HG03439 (cell line): ENCODE data around the gene GDF10.

Experiments used
- ATAC-seq: cut with Tn5 transposase; IDR thresholded peaks from one replicate; pipeline ENCODE4 v1.9.1; 2021; ENCODE audit warnings: mild to moderate bottlenecking, moderate library complexity; ENCODE audit not compliant: unreplicated experiment

GDF10 gene

DNA sequence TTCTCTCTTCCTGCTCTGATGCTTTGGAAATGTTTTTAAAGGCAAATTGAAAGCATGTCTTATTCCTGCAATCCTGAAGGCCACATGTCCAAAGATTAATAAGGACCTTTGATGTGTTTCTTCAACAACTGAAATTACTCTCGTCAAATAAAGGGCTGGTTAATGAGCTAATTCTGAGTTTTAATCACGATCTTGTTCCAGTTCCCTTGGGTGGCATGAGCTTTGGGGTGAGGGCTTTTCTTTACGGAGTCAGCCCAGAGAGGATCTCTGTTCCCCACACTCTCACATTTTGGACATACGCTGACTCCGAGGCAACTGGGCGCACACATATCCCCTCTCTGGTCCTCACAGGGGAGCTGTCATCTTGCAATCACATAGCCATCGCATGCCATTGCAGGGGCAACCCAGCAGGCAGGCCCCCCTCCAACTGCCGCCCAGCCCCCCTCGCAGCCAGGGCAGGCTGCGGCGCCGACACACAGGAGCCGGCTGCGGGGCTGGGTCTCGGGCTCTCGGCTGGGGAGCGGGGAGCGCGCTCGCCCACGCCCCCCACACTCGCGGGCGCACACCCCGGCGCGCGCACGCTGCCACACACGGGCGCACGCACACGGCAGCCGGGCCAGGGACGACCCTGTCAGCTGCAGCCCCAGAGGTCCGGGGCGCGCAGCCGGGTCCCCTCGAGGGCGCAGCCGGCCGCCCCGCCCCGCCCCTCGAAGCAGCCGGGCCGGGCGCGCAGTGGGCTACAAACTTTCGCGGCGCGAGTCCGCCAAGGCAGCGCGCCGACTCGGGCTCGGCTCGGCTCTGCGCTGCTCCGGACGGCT lies at the start of gene GDF10:
TSS of gene GDF10 (plus strand) at position 587 of the 818 bp plus-strand sequence. CDS start 455 bp downstream, outside the sequence.
- no peak for ATAC-seq

- no peak for ATAC-seq
These were observed 47.8 kb upstream of the GDF10 start for GRCh38 chr10:47252093-47252780.

- no peak for ATAC-seq
These were observed 46.9 kb upstream of the GDF10 start for GRCh38 chr10:47253030-47253637.

DNA sequence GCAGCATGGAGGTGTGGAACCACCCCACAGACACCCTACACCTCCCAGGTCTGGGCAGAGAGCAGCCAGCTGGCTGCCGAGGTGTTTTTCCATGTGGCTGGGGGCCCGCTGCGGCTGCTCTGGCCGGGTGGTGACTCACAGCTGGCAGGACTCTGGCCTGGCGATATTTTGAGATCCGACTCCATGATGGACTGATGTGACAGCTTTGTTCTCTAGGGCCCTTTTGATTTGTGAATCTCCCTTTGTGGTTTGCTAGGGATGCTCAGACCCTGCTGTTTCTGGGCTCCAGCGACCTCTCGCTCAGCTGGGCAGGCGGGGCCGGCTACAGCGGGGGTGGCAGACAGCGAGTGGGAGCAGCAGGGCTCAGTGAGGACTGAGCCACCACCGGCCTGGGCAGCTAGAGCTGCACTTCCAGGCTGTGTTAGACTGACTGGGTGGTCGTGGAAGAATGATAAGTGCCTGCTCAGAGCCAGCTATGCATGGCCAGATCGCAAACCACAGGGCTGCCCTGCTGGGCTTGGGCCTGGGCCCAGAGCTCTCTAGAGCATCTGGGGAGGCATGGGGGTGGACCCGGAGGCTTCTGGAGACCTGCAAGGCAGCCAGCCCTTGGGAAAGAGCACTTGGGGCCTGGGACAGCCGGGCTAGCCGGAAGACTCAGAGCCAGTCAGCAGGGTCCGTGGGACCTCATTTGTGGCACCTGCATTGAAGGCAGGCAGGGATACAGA lies 46.2 kb upstream of the GDF10 start:
- no peak for ATAC-seq

- no peak for ATAC-seq
These were observed 45.4 kb upstream of the GDF10 start for GRCh38 chr10:47254611-47255010.

- ATAC-seq = no peak
These were observed 44.8 kb upstream of the GDF10 start for GRCh38 chr10:47255033-47255813.

GRCh38 chr10:47255866-47256265 lies 44.1 kb upstream of the GDF10 start:
- no peak for ATAC-seq

DNA sequence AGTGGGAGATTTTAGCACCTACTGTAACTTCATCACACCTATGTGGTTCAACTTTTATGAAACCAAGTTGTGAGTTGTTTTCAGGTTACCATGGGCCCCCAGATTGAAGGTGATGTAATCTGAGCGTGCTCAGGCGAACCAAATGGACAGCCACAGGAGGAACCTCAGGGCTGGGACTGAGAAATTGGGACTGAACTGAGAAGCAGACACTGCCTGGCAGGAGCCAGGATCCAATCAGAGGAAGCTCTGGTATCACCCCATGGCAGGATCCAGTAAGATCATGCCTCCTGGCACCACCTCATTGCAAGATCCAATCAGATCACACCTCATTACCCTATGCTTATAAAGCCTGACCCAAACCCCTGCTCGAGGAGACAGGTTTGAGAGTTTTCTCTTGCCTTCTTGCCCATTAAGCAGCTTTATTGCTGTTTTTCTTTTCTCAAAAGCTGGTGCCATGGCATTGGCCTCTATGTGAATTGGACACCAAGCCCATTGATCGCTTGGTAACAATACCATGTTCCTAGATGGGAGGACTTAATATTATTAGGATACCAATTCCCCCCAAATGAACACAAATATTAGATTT lies 43.2 kb upstream of the GDF10 start:
- ATAC-seq = no peak

- ATAC-seq = no peak
These were observed 42.4 kb upstream of the GDF10 start for GRCh38 chr10:47257396-47258120.

- ATAC-seq = no peak
These were observed 41.1 kb upstream of the GDF10 start for GRCh38 chr10:47258921-47259320.

- ATAC-seq = no peak
These were observed 40.5 kb upstream of the GDF10 start for GRCh38 chr10:47259466-47259865.

DNA sequence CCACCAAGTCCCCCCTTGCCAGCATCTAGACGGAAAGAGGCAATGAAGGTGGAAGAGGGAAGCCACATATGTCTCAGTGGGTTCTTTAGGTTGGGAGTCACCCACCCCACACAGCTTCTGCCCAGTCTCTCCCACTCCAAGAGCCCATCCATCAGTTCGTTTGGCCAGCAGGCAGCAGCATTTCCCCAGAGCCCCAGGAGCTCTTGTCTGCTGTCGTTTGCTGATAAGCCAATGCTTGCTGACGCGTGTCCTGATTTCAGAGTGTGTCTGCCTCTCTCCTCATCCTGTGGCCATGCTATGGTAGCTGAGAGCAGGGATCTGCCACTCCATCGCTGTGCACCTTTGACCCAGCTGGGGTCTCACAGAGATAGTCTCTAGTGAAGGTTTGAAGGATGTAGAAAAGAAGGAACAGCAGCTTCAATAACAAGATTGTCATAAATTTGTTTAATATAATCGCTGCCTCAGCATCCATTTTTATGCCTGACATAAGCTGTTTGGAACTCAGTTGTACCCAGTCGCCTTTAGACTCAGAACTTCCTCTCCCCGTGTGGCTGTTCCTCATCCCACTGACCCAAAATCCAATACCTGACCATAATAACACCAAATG lies 39.4 kb upstream of the GDF10 start:
- no peak for ATAC-seq

GRCh38 chr10:47261121-47261520 lies 38.9 kb upstream of the GDF10 start:
- ATAC-seq = peak; percentile 96

DNA sequence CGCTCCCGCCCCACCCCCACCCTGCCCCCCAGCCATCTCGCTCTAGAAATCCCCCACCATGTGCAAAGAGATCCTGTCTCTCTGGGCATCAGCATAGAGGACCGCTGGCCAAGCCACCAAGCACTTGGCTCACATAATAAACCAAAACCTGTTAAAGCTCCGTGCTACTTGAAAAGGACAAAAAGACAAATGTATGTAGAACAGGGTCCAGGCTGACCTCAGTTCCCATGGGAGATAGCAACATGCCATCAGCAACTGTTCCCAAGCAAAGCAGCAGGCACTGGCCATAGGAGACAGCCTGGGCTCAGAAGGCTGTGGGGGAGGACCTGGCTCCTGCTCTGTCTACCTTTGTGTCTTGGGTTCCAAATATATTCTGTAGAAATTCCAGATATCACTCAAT lies 38.4 kb upstream of the GDF10 start:
- ATAC-seq = no peak

DNA sequence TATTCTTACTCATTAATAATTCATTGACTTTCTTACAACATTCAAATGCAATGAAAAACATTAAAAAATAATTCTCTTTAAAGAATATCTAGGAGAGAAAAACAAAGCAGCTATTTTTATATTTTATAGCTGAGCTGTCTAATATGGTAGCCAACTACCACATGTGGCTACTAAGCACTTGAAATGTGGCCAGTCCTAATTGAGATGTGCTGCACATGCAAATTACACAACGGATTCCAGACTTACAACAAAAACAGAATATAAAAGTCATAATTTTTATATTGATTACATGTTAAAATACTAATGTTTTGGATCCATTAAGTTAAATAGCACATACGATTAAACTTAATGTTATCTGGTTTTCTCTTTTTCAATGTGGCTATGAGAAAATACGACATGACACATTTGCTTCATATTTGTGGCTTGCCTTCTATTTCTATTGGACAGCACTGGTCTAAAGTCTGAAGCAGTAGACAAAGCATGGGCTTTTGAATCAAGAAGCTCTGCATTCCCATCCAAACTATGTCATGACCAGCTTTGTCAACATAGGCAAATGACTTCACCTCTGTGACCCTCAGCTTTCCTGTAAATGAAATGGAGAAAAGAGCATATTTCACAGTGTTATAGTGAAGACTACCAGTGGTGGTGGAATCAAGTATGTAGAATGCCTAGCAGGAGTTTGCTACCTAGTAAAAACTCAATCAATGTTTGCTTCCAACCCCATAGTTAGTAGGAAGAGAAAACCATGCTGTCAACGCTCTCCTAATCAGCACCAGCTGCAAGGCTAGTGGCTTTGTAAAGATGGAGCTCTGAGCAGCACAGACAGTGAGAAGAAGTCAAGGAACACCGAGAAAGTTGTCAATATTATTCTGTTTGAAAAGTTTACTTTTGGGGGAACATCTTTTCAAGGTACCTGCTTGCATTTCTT lies 37.1 kb upstream of the GDF10 start:
- ATAC-seq = no peak

DNA sequence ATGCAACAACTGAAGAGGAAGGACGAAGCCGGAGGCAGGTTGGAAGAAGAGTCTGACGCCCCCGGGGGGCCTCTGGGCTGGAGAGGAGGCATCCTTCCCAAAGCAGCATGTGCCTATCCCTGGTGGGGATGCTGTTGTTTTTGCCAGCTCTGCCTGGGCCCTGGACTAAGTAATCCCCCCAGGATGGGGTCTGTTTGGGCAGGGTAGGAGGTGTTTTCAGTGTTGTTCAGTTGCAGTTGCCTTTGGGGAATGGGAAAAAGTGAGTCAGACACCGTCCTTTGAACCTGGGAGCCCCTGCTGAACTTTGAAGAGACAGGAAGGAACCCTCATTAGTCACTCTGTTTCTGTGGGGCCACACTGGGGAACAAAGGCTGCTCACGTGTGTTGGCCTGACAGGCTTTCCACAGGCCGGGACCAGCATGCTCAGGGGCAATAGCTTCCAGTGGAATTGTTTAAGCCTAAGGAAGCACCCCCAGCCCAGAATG lies 35.2 kb upstream of the GDF10 start:
- ATAC-seq = no peak

DNA sequence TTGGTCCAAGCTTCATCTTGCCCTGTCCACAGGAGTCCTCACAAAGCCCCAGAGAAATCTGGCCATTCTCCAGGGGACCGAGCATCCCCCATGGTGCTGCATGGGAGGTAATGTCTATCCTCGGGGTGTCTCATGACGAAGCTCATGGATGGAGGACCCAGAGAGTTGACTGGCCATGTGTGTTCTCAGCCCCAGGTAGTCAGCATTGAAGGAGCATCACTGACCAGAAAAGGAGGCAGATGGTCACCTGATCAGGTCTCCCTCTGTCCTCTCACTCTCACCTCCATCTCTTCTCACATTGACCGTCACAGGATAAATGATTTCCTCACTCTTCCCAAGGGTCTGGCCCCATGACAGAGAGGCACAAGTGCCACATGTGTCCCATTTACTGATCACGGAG lies 33.4 kb upstream of the GDF10 start:
- no peak for ATAC-seq

- ATAC-seq = no peak
These were observed 31.3 kb upstream of the GDF10 start for GRCh38 chr10:47268696-47269095.
